Measurements from ENCODE around the gene HSD17B2.

The HSD17B2 gene

DNA sequence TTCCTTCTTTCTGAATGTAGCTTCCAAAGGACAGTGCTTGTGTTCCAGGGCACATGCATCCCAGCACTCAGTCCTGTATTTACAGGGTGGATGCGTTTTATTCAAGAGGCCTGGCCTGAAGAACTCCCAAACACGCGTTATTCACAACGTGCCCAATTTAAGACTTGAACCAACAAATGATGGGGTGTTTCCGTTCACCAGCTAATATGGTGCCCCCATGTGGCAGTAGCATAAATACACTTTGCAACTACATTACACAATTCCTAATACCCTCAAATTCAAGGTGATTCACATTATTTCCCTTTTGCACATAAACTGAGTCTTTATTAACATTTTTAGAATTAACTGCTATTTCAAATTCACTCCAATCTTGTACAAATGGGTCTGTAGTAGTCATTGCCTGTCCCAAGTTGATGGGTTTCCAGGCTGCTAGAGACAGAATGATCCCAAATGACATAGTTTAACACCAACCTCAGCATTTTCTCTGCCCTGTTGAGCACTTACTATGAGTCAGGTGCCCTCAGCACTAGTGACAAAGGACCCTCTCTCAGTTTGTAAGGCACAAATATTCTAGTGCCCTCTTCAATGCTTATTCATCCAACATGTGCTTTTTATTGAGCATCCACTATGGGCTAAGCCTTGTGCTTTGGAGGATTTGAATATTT lies 26.9 kb downstream of the HSD17B2 start:
- no peak for DNase-seq (ENCODE audit: extremely low read depth, low read depth)
- no peak overlapping the region for H3K4me3 ChIP-seq (replicated peaks; ENCODE audit: low read depth, low read length)
- TF ChIP-seq, protein P1, sequence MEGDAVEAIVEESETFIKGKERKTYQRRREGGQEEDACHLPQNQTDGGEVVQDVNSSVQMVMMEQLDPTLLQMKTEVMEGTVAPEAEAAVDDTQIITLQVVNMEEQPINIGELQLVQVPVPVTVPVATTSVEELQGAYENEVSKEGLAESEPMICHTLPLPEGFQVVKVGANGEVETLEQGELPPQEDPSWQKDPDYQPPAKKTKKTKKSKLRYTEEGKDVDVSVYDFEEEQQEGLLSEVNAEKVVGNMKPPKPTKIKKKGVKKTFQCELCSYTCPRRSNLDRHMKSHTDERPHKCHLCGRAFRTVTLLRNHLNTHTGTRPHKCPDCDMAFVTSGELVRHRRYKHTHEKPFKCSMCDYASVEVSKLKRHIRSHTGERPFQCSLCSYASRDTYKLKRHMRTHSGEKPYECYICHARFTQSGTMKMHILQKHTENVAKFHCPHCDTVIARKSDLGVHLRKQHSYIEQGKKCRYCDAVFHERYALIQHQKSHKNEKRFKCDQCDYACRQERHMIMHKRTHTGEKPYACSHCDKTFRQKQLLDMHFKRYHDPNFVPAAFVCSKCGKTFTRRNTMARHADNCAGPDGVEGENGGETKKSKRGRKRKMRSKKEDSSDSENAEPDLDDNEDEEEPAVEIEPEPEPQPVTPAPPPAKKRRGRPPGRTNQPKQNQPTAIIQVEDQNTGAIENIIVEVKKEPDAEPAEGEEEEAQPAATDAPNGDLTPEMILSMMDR (IDR thresholded peaks at IDR 0.05; ENCODE audit: low read depth, low read length, missing control alignments), result peak; percentile 46

DNA sequence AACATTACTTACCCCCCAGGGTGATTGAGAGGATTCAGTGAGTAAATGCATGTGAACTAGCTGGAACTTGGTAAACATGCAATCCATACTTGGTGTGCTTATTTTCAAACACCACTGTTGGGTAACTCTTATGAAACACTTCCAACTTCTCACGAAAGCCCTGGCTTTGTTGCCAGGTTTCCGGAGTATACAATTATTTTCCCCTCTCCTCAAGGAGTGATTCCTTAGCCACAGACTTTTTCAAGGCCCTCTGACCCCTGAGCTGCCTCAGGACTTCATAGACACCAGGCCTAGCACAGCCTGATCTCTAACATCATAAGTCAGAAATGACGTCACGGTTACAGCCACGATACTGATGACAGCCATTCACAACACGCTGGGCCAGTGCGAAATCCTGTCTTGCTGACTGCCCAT lies 27.6 kb downstream of the HSD17B2 start:
- DNase-seq (ENCODE audit: extremely low read depth, low read depth), result no peak
- TF ChIP-seq, protein P1 (IDR thresholded peaks at IDR 0.05; ENCODE audit: low read depth, low read length, missing control alignments), result no peak

DNA sequence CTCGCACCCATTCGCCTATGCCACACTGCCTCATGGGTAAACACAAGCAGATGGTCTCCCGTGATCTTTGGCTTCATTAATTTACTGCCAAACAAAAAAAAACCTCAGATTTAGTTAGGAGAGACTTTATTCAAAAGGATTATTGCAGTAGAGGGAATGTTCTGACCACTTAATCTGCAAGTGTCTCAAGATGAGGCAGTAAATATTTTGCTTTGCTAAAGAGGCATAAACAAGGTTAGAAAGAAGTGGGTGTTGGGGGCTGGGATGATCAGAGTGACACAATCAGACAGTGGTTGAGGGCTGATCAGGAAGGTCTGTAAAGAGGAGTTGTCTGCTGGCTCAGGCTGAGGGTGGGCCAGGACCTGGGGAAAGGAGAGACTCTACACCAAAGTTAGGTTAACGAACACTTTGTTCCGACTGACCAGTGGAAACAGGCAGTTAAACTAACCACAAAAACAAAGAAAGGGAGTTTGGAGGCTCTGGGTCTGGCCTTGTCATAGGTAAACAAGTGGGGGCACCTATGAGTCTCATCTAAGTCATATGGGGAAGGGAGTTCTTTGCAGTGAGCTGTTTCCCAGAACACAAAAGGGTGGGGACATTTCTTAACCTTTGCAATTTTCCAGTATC lies 28.5 kb downstream of the HSD17B2 start:
- DNase-seq (ENCODE audit: extremely low read depth, low read depth), result no peak
- H3K4me3 ChIP-seq (replicated peaks; ENCODE audit: low read depth, low read length), result no peak overlapping the region
- TF ChIP-seq, protein P1 (IDR thresholded peaks at IDR 0.05; ENCODE audit: low read depth, low read length, missing control alignments), result no peak

More for the DNA sequence above, 27.6 kb downstream of the HSD17B2 start:
- no peak overlapping the region for H3K4me3 ChIP-seq (replicated peaks; ENCODE audit: low read depth, low read length)

DNA sequence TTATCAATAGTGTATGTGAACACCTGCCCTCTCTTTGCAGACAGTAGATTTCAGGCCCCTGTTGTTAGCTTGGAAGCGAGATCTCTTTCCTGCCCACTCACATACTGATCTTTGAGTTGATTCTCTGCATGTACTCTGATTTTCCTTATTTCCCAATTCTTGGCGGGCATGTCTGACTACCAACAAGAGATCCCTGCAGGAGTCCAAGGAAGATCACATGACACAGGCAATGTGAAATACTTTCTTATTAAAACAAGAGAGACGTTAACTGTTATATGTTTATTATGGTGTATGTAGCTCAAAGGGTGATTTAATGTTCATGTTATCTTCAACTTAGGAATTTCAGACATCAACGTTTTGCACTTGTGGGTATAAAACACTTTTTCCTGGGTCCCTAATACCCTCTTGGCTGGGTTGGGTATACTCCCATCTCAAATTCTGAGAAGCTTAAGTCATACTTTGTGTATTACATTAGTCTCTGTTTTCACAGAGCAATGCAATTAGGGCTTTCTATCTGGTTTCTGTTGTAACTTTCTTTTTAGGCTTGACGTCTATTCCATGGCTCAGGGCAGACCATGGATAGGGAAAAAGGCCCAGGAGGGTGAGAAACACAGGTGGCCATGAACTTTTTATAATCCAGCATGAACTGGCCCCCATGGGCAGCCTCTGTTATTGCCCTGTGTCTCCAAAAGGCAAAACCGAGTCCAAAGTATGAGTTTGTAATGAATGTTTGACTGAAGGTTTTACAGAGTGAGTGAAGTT lies 32.2 kb downstream of the HSD17B2 start:
- no peak for DNase-seq (ENCODE audit: extremely low read depth, low read depth)
- TF ChIP-seq, protein P1 (IDR thresholded peaks at IDR 0.05; ENCODE audit: low read depth, low read length, missing control alignments), result no peak
- H3K4me3 ChIP-seq (replicated peaks; ENCODE audit: low read depth, low read length), result no peak overlapping the region

DNA sequence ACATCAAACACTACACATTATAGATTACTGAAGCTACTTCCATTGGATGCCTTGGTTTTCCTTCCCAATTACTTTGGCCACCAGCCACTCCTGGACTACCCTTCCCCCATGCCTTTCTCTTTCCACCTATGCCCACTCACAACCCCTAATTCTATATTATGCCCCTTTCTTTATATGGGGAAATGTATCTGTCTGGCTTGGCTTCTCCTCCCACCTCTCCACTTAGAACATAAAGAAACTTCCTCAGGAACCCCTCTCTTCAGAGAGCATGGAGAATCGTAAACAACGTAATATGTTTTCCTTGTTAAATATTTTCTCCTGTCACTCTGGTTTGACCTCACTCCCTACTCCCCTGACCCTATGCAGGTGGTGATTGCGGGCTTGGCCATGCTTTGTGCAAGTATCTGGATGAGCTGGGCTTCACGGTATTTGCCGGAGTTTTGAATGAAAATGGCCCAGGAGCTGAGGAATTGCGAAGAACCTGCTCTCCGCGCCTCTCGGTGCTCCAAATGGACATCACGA lies 32.8 kb downstream of the HSD17B2 start:
- DNase-seq (ENCODE audit: extremely low read depth, low read depth), result no peak
- H3K4me3 ChIP-seq (replicated peaks; ENCODE audit: low read depth, low read length), result no peak overlapping the region

DNA sequence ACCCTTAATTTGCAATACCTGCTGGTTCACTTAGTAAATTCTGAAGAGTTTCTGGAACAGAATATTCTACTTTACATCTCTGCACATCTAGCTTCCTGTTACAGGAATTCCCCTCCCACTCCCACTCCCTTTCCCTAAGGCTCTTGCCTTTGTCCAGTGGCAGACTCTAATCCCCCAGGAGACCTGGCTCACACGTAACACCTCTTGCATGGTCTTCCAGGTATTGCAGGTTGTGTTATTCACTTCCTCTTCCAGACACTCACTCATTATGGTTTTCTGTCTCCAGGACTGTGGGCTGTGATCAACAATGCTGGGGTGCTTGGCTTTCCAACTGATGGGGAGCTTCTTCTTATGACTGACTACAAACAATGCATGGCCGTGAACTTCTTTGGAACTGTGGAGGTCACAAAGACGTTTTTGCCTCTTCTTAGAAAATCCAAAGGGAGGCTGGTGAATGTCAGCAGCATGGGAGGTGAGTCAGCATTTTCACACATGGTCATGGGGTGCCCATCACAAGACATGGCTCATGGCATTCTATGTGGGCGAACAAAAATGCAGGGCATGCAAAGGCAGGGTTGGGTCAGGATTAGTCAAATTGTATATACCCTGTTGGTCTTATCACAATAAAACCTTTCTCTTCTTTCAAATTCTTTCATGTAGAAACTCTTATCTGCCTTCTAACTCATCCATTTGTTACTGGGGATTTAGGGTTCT lies 35.8 kb downstream of the HSD17B2 start:
- H3K4me3 ChIP-seq (replicated peaks; ENCODE audit: low read depth, low read length), result no peak overlapping the region
- TF ChIP-seq, protein P1 (IDR thresholded peaks at IDR 0.05; ENCODE audit: low read depth, low read length, missing control alignments), result no peak
- DNase-seq (ENCODE audit: extremely low read depth, low read depth), result no peak

More for the DNA sequence above, 32.8 kb downstream of the HSD17B2 start:
- TF ChIP-seq, protein P1 (IDR thresholded peaks at IDR 0.05; ENCODE audit: low read depth, low read length, missing control alignments), result no peak

Measured in HFF-Myc (cell line).